GM21619 (cell line): Measurements from ENCODE around the gene MYO1A.
"Not testable (repeated sequence)": the region's sequence is repeated elsewhere in the genome, so short reads cannot be mapped to it uniquely, and the experiment has no call there.

Experiments used
- ATAC-seq: cut with Tn5 transposase; IDR thresholded peaks from one replicate; pipeline ENCODE4 v1.9.1; 2021; ENCODE audit not compliant: unreplicated experiment

MYO1A gene

DNA sequence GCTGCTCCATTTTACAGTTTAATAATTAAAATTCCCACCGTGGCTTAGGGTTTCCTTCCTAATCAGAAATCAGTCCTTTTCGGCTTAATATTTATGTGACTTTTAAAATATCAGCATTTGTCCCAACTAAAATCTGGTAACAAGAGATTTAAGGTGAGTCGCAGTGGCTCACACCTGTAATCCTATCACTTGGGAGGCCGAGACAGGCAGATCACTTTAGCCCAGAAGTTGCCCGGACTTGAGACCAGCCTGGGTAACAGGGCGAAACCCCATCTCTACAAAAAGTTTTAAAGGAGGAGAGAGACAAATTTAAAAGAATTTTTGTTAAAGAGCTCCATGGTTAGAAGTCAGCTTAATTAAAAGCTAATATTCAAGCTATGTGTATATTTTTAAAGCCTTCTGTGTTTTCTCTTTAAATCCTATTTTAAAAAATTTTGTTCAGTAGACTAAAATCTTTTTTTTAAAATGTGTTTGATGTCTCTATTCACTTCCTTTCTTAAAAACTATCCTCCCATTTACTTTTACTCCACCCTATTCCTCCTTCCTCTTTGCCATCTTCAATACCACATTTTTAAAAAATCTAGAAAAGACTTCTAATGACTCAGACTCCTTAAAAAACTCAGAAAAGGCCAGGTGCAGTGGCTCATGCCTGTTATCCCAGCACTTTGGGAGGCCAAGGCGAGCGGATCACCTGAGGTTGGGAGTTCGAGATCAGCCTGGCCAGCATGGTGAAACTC is 29.8 kb downstream of the MYO1A start:
- no peak for ATAC-seq

- no peak for ATAC-seq
These were observed 31.0 kb downstream of the MYO1A start for GRCh38 chr12:57018906-57019305.

DNA sequence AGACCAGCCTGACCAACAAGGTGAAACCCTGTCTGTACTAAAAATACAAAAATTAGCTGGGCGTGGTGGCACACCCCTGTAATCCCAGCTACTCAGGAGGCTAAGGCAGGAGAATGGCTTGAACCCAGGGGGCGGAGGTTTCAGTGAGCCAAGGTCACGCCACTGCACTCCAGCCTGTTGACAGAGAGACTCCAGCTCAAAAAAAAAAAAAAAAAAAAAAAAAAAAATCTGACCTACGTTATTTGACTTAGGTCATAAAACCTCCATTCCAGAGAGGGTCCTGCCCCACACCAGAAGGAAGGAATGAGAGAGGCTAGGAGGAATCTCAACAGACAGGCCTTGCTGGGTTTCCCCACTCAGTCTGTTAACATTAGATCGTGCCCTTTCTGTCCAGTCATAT is 31.6 kb downstream of the MYO1A start:
- not testable (repeated sequence) for ATAC-seq

GRCh38 chr12:57016348-57016747 is 33.6 kb downstream of the MYO1A start, which contains the start of gene TAC3:
TSS of gene TAC3 (minus strand) at chr12:57016529. CDS start at chr12:57015797, 732 bp downstream.
- no peak for ATAC-seq

DNA sequence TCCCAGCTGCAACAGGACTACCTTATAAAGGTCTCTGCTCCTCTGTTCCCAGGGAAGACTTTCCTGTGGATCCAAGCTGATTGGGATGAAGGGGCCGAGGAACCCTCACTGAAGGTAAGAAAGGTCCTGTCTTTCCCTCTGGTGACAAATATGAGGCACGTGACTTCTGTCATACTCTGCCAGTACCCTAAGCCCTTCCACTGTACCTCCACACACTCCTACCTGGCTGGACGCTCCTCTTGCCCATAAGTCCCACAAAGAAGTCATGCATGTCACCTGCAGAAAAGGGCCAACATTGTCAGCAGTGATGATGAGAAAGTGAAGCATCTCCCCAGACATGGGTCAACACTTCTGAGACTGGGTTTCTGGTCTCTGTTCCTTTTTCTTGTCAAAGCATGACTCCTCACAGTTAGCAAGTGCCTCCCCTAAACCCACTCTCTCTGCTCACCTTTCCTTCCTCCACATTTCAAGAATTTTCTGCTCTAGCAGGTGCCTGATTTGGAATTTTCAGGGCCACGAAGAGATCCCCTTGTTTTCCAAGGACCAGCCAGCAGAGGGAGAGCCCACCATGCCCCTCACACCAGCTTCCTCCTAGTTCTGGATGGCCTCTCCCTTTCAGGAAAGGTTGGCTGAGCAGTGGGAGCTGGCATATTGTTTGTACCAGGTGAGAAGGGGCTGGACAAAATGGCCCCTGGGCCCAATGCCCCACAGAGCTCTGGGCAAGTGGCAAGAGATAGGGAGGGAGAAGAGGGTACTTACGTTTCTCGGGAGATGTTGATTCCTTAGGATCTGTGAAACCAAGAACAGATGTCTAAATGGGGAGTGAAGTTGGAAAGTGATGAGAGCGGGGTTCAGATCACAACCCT is 37.1 kb downstream of the MYO1A start:
- peak; percentile 69 for ATAC-seq

DNA sequence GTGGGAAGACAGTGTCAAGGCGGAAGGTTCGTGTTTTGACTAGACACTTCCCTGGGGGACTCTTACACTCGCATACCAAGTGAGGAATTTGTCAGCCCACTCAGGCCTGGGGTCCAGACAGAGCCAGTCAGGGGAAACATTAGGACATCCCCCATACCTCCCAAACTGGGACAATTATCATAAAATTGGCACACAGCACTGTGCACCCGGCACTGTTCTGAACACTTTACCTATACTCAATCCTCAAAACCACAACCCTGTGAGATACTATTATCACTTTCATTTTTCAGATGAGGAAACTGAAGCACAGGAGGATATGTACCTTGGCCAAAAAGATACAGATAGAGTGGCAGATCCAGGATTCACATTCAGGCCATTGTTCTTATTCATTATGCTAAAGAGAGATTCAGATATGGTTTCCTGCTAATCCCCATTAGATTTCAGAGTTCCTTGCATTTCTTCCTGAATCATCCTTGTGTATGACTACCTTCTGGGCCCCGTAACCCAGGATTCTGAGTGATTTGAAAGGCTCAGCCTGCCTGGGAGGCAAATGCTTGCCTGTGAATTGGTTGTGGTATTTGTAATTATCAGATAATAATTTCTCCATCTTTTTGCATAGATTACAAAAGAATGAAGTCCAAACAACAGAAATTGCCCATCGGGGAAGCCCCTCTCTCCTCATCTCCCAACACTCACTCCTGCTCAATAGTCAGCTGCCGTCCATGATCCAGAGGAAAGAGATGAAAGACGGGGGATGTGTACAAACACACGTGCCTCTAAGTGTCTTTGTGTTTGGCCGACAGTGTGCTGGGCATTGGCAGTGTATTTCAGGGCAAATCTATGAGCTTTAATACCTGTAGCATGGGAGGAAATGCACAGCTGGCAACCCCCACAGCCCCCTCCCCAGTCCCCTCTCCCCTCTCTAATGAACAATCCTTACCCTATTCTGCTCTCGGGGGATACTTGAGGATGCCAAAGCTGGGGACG is 38.2 kb downstream of the MYO1A start:
- ATAC-seq: peak; percentile 48

- no peak for ATAC-seq
These were observed 39.2 kb downstream of the MYO1A start for GRCh38 chr12:57010627-57011247.

DNA sequence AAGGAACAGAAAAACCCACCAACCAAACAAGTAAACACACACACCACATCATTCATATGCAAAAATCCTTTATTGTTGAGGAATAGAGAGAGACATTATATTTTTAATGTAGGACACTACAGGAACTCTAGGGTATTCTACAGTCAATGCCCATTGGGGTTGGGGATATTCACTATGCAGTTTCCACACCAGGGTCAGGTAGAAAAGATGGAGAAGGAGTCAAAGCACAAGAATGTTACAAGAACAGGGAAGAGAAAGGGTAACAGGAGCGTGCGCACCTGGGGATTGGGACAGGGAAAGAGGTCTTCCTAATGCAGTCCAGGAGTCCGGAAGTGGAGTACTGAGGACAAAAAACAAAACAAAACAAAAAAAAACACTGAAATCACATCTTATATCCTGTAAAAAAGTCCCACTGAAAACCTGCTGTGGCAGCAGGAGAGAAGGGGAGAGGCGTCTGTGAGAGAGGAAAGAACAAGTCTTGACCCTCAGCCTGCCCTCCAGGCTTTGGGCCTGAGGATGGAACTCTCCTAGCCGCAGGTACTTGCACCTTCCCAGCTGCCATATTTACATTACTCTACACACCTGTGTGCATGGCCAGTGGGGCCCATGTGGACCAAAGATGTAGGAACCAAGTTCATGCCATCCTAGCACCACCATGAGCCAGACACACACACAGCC is 39.8 kb downstream of the MYO1A start:
- ATAC-seq: no peak

- ATAC-seq: no peak
These were observed 41.8 kb downstream of the MYO1A start for GRCh38 chr12:57008178-57008577.

- ATAC-seq: no peak
These were observed 43.0 kb downstream of the MYO1A start for GRCh38 chr12:57006809-57007475.

- peak; percentile 59 for ATAC-seq
These were observed 43.7 kb downstream of the MYO1A start, which contains the start of gene ZBTB39 for GRCh38 chr12:57005980-57006808. TSS of gene ZBTB39 (minus strand) at chr12:57006546. CDS start at chr12:57004917, 1,629 bp downstream.

GRCh38 chr12:57004651-57005050 is 45.3 kb downstream of the MYO1A start:
- ATAC-seq: no peak

DNA sequence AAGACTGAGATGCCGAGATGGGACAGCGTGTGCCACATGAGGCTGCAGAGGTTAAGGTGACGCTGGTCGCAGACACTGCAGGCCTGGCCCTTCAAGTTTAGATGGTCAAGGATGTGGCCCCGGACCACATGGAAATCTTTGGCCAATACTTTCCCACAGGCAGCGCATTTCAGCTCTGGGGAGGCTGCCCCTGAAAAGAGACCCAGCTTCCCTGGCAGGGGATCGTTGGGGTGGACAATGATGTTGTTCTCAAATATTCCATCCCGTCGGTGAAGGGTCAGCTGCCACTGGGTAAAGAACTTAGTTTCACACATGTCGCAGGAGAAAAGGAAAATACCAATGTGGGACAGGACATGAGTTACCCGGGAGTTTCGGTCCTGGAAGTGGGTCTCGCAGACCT is 46.5 kb downstream of the MYO1A start:
- ATAC-seq: no peak

GRCh38 chr12:57001448-57001906 is 48.5 kb downstream of the MYO1A start:
- ATAC-seq: no peak

DNA sequence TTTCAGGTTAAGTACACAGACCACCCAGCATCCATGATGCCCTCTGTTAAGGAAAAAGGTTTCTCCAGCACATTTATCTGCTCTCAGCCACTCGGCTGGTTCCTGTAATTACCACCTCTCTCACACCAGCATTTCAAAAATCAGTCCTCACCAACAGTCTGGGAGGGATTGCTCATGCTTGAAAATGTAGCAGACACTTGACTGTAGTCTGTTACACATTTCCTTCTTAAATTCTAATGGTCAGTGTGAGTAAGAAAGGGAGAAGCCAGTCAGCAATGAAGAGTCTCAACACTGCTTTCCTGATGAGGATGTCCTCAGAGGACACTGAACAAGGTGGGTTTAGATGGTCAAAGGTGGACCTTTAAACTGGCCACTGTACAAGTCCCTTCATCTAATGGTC is 49.5 kb downstream of the MYO1A start:
- ATAC-seq: no peak

DNA sequence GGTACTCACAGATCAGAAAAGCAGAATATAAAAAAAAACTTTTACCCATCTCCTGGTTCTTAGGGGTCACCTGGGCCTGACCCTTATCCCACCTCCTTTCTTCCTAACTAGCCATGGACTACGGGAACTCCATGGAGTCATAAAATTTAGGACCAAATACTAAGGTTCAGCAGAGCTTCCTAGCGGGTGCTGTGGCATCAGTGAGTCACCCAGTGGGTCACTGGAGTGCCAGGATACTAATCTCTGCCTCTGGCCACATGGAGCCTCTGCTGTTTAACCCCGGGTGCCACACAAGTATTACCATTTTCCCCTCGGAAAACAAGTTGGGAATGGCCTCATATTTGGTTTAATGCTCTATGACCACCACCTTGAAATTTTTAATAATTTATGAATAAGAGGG is 50.5 kb downstream of the MYO1A start:
- ATAC-seq: no peak

DNA sequence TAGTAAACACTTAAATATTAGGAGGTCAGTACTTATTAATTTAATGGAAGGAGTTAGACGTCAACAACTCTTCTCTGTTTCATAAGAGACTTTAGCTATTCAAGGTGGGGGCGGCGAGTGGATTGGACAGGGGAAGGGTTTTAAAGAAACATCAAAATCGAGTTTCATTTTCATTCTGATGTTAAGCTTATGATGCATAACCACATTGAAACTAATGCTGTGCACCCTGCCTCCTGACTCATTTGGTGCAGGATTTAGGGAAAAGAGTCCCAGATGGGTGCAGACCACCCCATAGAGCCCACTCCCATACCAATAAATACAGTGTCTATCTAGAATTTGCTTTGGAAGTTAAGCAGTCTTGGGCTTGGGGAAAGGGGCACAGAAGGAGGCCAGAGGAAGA is 50.9 kb downstream of the MYO1A start:
- ATAC-seq: peak; percentile 73

GRCh38 chr12:56998316-56998715 is 51.6 kb downstream of the MYO1A start:
- no peak for ATAC-seq
